OCI-LY3 (cell line): Measurements from ENCODE around the gene GOSR1.

Source experiments
- EZH2phosphoT487 ChIP-seq: fragments of 200-600 bp; shearing (Covaris generic); IDR thresholded peaks from 2 replicates; pipeline ENCODE4 v1.6.1; 2018; ENCODE audit warnings: antibody characterized with exemption, mixed run types, low read depth
- TF ChIP-seq, protein P1 (sequence below): fragments of 200-600, 300-600 bp; sonication (generic); IDR thresholded peaks from 2 replicates; pipeline ENCODE4 v1.5.1; 2014; ENCODE audit warnings: antibody characterized with exemption, low read length, low read depth

DNA sequence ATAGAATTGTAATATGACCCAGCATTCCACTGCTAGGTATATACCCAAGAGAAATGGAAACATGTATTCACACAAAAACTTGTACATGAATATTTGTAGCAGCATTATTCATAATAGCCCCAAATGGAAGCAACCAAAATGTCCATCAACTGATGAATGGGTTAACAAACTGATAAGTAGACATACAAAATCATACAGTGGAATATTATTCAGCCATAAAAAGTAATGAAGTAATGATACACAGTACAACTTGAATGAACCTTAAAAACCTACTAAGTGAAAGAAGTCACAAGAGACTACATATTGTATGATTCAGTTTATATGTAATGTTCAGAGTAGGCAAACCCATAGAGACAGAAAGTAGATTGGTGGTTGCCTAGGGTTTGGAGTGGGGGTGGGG lies 40.5 kb upstream of the GOSR1 start:
- TF ChIP-seq, protein P1, sequence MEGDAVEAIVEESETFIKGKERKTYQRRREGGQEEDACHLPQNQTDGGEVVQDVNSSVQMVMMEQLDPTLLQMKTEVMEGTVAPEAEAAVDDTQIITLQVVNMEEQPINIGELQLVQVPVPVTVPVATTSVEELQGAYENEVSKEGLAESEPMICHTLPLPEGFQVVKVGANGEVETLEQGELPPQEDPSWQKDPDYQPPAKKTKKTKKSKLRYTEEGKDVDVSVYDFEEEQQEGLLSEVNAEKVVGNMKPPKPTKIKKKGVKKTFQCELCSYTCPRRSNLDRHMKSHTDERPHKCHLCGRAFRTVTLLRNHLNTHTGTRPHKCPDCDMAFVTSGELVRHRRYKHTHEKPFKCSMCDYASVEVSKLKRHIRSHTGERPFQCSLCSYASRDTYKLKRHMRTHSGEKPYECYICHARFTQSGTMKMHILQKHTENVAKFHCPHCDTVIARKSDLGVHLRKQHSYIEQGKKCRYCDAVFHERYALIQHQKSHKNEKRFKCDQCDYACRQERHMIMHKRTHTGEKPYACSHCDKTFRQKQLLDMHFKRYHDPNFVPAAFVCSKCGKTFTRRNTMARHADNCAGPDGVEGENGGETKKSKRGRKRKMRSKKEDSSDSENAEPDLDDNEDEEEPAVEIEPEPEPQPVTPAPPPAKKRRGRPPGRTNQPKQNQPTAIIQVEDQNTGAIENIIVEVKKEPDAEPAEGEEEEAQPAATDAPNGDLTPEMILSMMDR, result no peak
- no peak for TF ChIP-seq EZH2phosphoT487
